Glomerular visceral epithelial cell (primary cell): ENCODE data around the gene PASK.
"Not testable (repeated sequence)": the region's sequence is repeated elsewhere in the genome, so short reads cannot be mapped to it uniquely, and the experiment has no call there.

ENCODE experiments used
- DNase-seq: peaks from one replicate; pipeline ENCODE4 v3.0.0-alpha.2; 2016; ENCODE audit errors: extremely low spot score

PASK gene

GRCh38 chr2:241105641-241106040 is 43.6 kb downstream of the PASK start:
- DNase-seq: no peak

DNA sequence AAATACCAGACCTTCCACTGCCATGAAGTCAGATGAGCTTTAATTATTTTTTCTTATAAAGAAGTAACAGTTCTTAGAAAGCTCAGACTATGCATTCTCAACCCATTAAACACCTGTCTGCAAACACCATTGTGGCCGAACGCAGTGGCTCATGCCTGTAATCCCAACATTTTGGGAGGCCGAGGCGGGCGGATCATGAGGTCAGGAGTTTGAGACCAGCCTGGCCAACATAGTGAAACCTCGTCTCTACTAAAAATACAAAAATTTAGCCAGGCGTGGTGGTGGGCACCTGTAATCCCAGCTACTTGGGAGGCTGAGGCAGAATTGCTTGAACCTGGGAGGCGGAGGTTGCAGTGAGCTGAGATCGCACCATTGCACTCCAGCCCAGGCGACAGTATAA is 44.7 kb downstream of the PASK start:
- DNase-seq: not testable (repeated sequence)

DNA sequence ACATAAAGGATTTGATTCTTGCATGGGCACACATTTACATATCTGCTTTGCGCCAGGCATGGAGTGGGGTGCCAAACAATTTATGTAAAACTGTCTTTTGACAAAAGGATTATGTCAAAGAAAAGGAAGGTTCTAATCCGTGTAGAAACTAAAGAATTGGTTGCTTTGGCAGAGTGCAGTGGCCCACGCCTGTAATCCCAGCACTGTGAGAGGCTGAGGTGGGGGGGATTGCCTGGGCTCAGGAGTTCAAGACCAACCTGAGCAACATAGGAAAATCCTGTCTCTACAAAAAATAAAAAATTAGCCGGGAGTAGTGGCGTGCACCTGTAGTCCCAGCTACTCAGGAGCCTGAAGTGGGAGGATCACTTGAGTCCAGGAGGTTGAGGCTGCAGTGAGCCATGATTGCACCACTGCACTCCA is 46.1 kb downstream of the PASK start:
- DNase-seq: no peak

- peak; percentile 86 for DNase-seq
These were observed 47.0 kb downstream of the PASK start, which contains the start of gene MTERF4 for GRCh38 chr2:241102239-241102803. Gene MTERF4 (minus strand): TSS chr2:241102287. CDS start chr2:241102273, 14 bp downstream.

GRCh38 chr2:241099246-241099645 is 50.0 kb downstream of the PASK start:
- no peak for DNase-seq

DNA sequence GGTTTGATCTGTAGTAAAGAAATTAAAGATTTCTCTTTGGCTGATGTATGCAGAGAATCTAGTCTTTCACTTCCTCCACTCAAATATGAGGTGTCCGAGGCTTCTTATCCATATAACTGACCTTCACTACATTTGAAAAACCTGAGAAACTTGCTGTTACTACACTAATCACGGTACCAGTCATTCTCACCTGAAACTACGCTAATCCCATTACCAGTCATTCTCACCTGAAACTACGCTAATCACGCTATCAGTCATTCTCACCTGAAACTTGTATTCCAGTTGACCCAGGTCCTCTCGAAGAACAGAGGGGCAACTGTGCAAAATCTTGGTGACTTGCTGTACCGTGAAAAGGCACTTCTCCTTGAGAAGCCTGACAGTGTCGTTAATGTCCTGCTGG is 52.3 kb downstream of the PASK start:
- no peak for DNase-seq

GRCh38 chr2:241095594-241096290 is 53.5 kb downstream of the PASK start:
- DNase-seq: no peak

GRCh38 chr2:241094924-241095420 is 54.3 kb downstream of the PASK start:
- no peak for DNase-seq

- DNase-seq: no peak
These were observed 55.1 kb downstream of the PASK start for GRCh38 chr2:241094172-241094571.

DNA sequence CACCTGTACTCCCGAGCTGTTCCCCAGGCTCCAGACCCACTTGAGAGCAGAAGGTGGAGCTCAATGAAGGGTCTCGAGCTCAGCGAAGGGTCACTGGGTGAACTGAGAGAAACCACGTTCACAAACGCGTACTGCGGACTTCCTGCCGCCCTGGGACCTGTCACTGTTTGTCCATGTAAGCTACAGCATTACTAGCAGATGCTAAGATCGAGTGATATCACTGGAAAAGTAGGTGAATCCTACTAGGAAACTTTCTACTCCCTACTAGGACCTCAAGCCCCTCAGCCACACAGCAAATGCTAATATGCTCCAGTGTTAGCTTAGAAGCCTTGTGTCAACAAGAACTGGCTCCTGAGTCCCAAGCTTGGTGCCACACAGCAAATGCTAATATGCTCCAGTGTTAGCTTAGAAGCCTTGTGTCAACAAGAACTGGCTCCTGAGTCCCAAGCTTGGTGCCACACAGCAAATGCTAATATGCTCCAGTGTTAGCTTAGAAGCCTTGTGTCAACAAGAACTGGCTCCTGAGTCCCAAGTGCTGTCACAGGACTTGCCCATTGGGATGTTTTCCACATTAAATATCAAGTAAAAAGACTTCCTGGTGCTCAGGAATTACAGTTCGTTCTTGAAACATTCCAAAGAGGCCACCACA is 56.0 kb downstream of the PASK start:
- DNase-seq: not testable (repeated sequence)

DNA sequence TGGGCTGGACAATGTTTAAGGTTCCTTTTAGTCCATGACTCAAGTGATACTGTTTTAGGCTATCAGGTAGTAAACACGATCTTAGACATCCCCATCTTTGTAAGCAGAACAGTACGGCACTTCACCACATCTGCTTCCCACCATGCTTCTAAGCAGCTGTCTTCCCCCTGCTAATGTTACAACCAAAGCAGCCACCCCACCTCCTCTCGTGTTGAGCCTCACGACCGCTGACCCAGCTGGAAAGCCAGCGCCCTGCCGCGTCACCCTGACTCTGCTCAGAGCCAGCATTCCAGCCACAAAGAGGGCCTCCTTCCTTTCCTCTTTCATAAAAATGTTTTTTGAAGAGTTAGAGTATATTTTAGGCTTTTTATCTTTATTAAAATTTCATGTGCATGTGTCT is 56.6 kb downstream of the PASK start:
- no peak for DNase-seq

- no peak for DNase-seq
These were observed 57.4 kb downstream of the PASK start for GRCh38 chr2:241091734-241092445.

DNA sequence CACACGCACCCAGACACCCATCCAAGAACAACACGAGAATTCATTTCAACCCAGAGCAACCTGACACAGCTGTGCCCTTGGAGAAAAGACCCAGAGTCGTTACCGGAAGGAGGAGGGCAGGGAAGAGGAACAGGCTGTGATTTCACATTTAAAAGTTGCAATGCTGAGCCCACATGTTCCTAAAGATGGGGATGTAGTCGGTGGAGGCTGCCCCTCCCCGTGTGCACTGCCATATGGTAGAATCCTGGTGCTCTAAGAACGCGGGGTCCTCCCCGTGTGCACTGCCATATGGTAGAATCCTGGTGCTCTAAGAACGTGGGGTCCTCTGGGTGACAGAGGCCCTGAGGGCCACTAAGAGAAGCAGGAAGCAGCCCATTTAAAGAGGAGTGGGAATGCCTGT is 58.1 kb downstream of the PASK start:
- DNase-seq: no peak

DNA sequence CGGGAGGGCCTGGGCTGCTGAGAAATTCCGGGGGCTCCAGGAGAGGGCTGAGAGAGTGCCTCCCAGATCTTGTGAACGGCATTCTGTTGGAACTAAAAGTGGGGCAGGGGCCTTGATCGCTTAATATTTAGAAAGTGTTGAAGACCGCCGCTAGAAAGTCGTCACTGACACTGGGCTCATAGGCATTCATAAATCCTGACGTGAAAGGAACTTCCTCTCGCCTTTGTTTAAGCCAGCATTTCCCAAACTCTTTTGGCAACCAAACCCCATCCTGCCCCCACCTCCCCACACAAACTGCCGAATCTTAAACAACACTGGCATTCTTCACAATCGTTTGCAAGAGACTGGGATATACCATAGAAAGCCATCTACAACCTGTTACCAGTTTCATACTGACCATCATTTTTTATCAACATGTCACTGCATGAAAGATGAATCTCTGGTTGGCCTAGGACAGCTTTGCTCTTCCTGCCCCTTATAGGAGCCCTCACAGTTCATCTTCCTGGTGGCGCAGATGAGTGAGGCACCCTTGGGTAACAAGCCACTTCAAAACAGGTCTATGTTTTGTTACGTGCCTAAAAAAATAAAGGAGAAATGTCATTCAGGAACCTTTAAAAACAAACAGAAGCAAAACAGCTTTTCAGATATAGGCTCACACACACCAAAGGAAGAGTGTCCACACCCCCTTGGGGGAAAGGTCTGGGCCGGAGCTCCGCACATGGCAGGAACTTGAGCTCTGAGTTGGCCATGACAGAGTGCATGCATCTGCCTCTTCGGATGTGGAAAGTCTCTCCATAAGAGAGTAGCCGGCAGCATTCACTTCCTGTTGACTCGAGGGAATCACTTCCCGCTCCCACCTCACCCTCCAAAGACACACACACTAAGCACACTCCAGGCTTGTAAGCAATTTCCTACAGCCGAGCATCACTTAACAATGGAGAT is 60.2 kb downstream of the PASK start:
- no peak for DNase-seq

GRCh38 chr2:241088376-241088775 is 60.9 kb downstream of the PASK start:
- no peak for DNase-seq

- no peak for DNase-seq
These were observed 61.6 kb downstream of the PASK start for GRCh38 chr2:241087420-241088268.

GRCh38 chr2:241084856-241085444 is 64.3 kb downstream of the PASK start:
- DNase-seq: no peak

- no peak for DNase-seq
These were observed 66.2 kb downstream of the PASK start for GRCh38 chr2:241083091-241083415.

DNA sequence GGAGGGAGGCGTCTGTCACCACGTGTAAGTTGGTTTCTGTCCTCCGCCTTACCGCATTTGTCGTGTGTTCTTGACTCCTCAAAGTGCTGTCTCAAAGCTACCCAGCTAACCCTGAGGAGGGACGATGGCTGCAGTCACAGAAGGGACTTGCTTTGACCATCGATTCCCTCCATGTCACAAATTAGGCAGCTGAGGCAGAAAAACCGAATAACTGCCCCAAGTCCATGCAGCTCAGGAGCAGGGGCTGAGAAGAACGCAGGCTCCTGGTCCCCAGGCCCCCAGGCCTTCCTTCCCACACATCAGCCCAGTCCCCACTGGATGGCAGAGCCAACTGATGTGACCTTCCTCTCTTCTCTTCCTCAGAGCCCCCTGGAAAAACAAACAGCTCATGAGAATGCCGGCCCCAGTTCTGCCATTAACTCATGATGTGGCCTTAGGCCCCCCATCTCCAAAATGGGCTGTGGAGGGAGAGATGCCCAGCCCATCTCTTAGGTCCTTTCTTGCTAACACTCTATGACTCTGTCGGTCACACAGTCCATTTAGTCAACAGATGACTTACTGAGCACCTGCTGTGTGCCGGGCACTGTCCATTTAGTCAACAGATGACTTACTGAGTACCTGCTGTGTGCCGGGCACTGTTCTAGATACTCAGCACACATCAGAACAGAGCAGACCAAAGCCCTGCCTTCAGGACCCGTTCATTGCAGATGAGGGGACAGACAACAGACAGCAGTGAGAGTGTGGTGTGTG is 66.8 kb downstream of the PASK start:
- no peak for DNase-seq
